ENCODE data around the gene PLB1.
"Not testable (repeated sequence)": the region's sequence is repeated elsewhere in the genome, so short reads cannot be mapped to it uniquely, and the experiment has no call there.

The PLB1 gene

GRCh38 chr2:28538134-28538533 is 42.3 kb downstream of the PLB1 start:
- no peak for DNase-seq

GRCh38 chr2:28538652-28539051 is 42.8 kb downstream of the PLB1 start:
- DNase-seq, result no peak

GRCh38 chr2:28539118-28539541 is 43.3 kb downstream of the PLB1 start:
- no peak for DNase-seq

GRCh38 chr2:28543316-28544035 is 47.6 kb downstream of the PLB1 start:
- DNase-seq, result no peak

GRCh38 chr2:28544036-28544346 is 48.1 kb downstream of the PLB1 start:
- DNase-seq, result no peak

GRCh38 chr2:28544405-28544921 is 48.6 kb downstream of the PLB1 start:
- no peak for DNase-seq

GRCh38 chr2:28544922-28545589 is 49.2 kb downstream of the PLB1 start:
- no peak for DNase-seq

- DNase-seq, result no peak
These were observed 49.8 kb downstream of the PLB1 start for GRCh38 chr2:28545590-28546200.

- DNase-seq, result no peak
These were observed 50.4 kb downstream of the PLB1 start for GRCh38 chr2:28546242-28546641.

- DNase-seq, result no peak
These were observed 51.5 kb downstream of the PLB1 start for GRCh38 chr2:28547223-28547860.

GRCh38 chr2:28547906-28548600 is 52.2 kb downstream of the PLB1 start:
- DNase-seq, result no peak

GRCh38 chr2:28550345-28550744 is 54.5 kb downstream of the PLB1 start:
- not testable (repeated sequence) for DNase-seq

- peak; percentile 51 for DNase-seq
These were observed 56.4 kb downstream of the PLB1 start for GRCh38 chr2:28552045-28552823.

- DNase-seq, result no peak
These were observed 60.4 kb downstream of the PLB1 start for GRCh38 chr2:28556303-28556702.

- no peak for DNase-seq
These were observed 61.7 kb downstream of the PLB1 start for GRCh38 chr2:28557389-28558131.

- DNase-seq, result no peak
These were observed 62.4 kb downstream of the PLB1 start for GRCh38 chr2:28558158-28558820.

- no peak for DNase-seq
These were observed 63.1 kb downstream of the PLB1 start for GRCh38 chr2:28558918-28559317.

- no peak for DNase-seq
These were observed 68.0 kb downstream of the PLB1 start for GRCh38 chr2:28563869-28564268.

- no peak for DNase-seq
These were observed 68.5 kb downstream of the PLB1 start for GRCh38 chr2:28564346-28564745.

GRCh38 chr2:28565033-28565432 is 69.2 kb downstream of the PLB1 start:
- no peak for DNase-seq

All from HCEC 1CT (cell line).